Mononuclear cell (primary cell): ENCODE results near the gene RPL28. TPM values are rescaled to one million over a fixed set of nuclear protein-coding genes. Genes with fewer than 3 reads are reported as not detected.

Experiments
- H3K27me3 ChIP-seq: 2 replicates; pipeline ENCODE4 v1.6.0; 2011; ENCODE audit warnings: low read length, control low read depth; ENCODE audit not compliant: insufficient read depth
- H3K4me1 ChIP-seq: 2 replicates; pipeline ENCODE4 v1.5.1; 2011; ENCODE audit warnings: mild to moderate bottlenecking, low read length, control low read depth; ENCODE audit not compliant: insufficient read depth
- H3K4me3 ChIP-seq: 2 replicates; pipeline ENCODE4 v1.5.1; 2011; ENCODE audit warnings: mild to moderate bottlenecking, low read length, moderate library complexity
- H3K9me3 ChIP-seq: 2 replicates; pipeline ENCODE4 v1.5.1; 2011; ENCODE audit warnings: low read depth, mild to moderate bottlenecking, control low read depth, low read length
- total RNA-seq: library from RNA; depleted of rRNA; stranded (reverse); fragments of >200 nt; gene quantifications from one replicate; pipeline ENCODE4 v1.2.3, GENCODE V29; 2012

Gene RPL28
- total RNA-seq, 1 donor = 605 TPM

GRCh38 chr19:55451965-55452748 is 66.4 kb downstream of the RPL28 start:
- peaks cover 5% of the 10 kb centered on the region for H3K4me1 ChIP-seq
- peaks cover 18% of the 10 kb centered on the region for H3K27me3 ChIP-seq
- H3K4me3 ChIP-seq = no peak overlapping the region
- H3K9me3 ChIP-seq = no peaks in the 10 kb centered on the region

Other genes starting within 250 kb of the RPL28 start
- gene TNNT1, start 236.7 kb upstream of the RPL28 start, total RNA-seq = 9.7 TPM
- not detected for gene TNNI3, start 228.2 kb upstream of the RPL28 start, total RNA-seq
- 0.52 TPM for gene DNAAF3, start 219.3 kb upstream of the RPL28 start, total RNA-seq
- 0.63 TPM for gene SYT5, start 205.6 kb upstream of the RPL28 start, total RNA-seq
- gene PTPRH, start 176.4 kb upstream of the RPL28 start, total RNA-seq = not detected
- gene TMEM86B, start 157.2 kb upstream of the RPL28 start, total RNA-seq = 2.0 TPM
- 62.5 TPM for gene PPP6R1, start 126.9 kb upstream of the RPL28 start, total RNA-seq
- gene HSPBP1, start 105.8 kb upstream of the RPL28 start, total RNA-seq = 7.9 TPM
- gene BRSK1, start 101.9 kb upstream of the RPL28 start, total RNA-seq = 0.52 TPM
- gene TMEM150B, start 60.6 kb upstream of the RPL28 start, total RNA-seq = 2.0 TPM
- gene KMT5C, start 46.1 kb upstream of the RPL28 start, total RNA-seq = 14.3 TPM
- gene COX6B2, start 31.2 kb upstream of the RPL28 start, total RNA-seq = not detected
- gene GARIN5B, start 22.7 kb upstream of the RPL28 start, total RNA-seq = not detected
- gene IL11, start 15.5 kb upstream of the RPL28 start, total RNA-seq = 0.10 TPM
- not detected for gene TMEM190, start 9.1 kb upstream of the RPL28 start, total RNA-seq
- 1.9 TPM for gene TMEM238, start 1.6 kb upstream of the RPL28 start, total RNA-seq
- 20.7 TPM for gene UBE2S, start 21.9 kb downstream of the RPL28 start, total RNA-seq
- not detected for gene SHISA7, start 57.4 kb downstream of the RPL28 start, total RNA-seq
- 4.5 TPM for gene ISOC2, start 75.7 kb downstream of the RPL28 start, total RNA-seq
- gene C19orf85, start 78.8 kb downstream of the RPL28 start, total RNA-seq = not detected
- gene ZNF628, start 90.7 kb downstream of the RPL28 start, total RNA-seq = 3.5 TPM
- gene NAT14, start 99.3 kb downstream of the RPL28 start, total RNA-seq = 1.9 TPM
- gene SSC5D, start 102.5 kb downstream of the RPL28 start, total RNA-seq = 0.10 TPM
- gene SBK2, start 151.2 kb downstream of the RPL28 start, total RNA-seq = not detected
- not detected for gene SBK3, start 159.6 kb downstream of the RPL28 start, total RNA-seq
- 2.7 TPM for gene ZNF579, start 194.9 kb downstream of the RPL28 start, total RNA-seq
- gene FIZ1, start 213.6 kb downstream of the RPL28 start, total RNA-seq = 2.2 TPM
- 9.6 TPM for gene ZNF524, start 214.4 kb downstream of the RPL28 start, total RNA-seq
- 3.3 TPM for gene ZNF865, start 219.7 kb downstream of the RPL28 start, total RNA-seq
- gene ZNF784, start 238.6 kb downstream of the RPL28 start, total RNA-seq = 6.3 TPM